Right renal cortex interstitium (tissue), 3 donors: ENCODE measurements around the gene SCARB1. TPM values are rescaled to one million over a fixed set of nuclear protein-coding genes. Genes with fewer than 3 reads are reported as not detected.
"Not testable (repeated sequence)": the region's sequence is repeated elsewhere in the genome, so short reads cannot be mapped to it uniquely, and the experiment has no call there.

Experiments used
- DNase-seq, 3 donors: peaks; one replicate each; pipeline ENCODE4 v3.0.0-alpha.2; 2013; ENCODE audit warnings: low read depth in 3 of 3, low spot score in 2 of 3
- polyA plus RNA-seq, 3 donors: library from polyadenylated mRNA; unstranded; fragments of 120-200 nt; gene quantifications; one replicate each; pipeline ENCODE4 v1.2.1, GENCODE V29; 2013; ENCODE audit not compliant: insufficient read length in 3 of 3

SCARB1 gene, protein sequence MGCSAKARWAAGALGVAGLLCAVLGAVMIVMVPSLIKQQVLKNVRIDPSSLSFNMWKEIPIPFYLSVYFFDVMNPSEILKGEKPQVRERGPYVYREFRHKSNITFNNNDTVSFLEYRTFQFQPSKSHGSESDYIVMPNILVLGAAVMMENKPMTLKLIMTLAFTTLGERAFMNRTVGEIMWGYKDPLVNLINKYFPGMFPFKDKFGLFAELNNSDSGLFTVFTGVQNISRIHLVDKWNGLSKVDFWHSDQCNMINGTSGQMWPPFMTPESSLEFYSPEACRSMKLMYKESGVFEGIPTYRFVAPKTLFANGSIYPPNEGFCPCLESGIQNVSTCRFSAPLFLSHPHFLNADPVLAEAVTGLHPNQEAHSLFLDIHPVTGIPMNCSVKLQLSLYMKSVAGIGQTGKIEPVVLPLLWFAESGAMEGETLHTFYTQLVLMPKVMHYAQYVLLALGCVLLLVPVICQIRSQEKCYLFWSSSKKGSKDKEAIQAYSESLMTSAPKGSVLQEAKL
- 10 to 100 TPM; 18.5 to 24.4 (median 21.1) TPM for polyA plus RNA-seq

- peak in 1 of 3 donors; percentile 66 for DNase-seq
Observed at GRCh38 chr12:124863416-124864325, at the start of gene SCARB1. Gene SCARB1 (minus strand): TSS chr12:124863864. CDS start chr12:124863720, 144 bp downstream.

- DNase-seq, result not testable (repeated sequence)
Observed at GRCh38 chr12:124912529-124913287, 49.0 kb upstream of the SCARB1 start.

- DNase-seq, result not testable (repeated sequence)
Observed at GRCh38 chr12:124911521-124911920, 47.9 kb upstream of the SCARB1 start.

GRCh38 chr12:124910561-124911478, 47.2 kb upstream of the SCARB1 start:
- DNase-seq, result no peak

- DNase-seq, result no peak
Observed at GRCh38 chr12:124909831-124910560, 46.3 kb upstream of the SCARB1 start.

- DNase-seq, result peak in 2 of 3 donors; percentile 89 to 90
Observed at GRCh38 chr12:124906606-124907261, 43.1 kb upstream of the SCARB1 start.

GRCh38 chr12:124904306-124905098, 40.8 kb upstream of the SCARB1 start:
- DNase-seq, result no peak

DNA sequence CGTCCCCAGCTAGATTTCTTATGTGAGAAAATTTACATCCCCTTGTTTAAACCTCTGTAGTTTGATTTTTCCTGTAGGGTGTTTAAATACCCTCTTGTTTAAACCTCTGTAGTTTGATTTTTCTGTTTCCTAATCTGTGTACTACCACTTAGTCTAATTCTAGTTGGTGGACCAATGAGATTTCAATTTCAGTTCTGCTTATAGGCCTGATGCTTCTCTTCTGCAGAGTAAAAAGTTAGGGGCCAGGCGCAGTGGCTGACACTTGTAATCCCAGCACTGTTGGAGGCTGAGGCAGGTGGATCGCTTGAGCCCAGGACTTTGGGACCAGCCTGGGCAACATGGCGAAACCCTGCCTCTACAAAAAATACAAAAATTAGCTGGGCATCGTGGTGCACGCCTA, 39.3 kb upstream of the SCARB1 start:
- DNase-seq, result no peak

DNA sequence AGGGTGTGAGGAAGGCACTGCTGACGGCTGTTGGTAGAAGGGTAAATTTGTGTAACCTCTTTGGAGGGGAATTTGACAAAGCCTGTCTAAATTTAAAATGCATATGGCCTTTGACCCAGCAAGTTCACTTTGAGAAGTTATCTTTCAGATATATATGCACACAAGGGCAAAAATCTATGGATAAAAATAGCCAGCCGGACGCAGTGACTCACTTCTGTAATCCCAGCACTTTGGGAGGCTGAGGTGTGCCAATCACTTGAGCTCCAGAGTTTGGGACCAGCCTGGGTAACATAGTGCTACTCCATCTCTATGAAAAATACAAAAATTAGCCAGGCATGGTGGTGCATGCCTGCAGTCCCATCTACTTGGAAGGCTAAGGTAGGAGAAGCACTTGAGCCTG, 37.3 kb upstream of the SCARB1 start:
- no peak for DNase-seq

DNA sequence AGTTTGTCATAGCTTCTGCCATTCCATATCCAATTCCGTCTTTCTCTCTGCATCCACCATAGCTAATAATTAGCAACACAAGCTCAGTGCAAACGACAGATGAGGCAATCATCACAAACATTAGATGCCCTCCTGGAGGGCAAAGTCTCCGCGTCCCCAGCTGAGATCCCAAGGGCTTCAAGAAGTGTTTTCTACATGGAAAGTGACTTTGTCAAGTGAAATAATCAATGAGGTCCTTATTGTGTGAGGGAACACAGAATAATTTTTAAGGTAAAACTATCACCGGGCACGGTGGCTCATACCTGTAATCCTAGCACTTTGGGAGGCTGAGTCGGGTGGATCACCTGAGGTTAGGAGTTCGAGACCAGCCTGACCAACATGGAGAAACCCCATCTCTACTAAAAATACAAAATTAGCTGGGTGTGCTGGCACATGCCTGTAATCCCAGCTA, 36.7 kb upstream of the SCARB1 start:
- not testable (repeated sequence) for DNase-seq

DNA sequence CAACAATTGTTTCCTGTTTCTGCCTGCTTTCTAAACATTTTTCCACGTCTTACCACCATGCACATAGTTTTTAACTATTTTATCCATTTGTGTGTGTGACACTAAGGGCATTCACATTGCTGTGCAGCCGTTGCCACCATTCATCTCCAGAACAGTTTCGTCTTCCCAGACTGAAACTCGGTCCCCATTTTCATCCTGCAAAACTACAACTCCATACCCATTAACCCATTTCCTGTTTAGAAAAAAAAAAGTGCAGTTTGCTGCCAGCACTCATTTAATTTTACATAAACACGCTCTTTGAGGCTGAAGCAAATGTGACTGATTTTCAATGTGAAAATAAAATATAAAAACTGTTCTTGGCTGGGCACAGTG, 35.2 kb upstream of the SCARB1 start:
- DNase-seq, result no peak

DNA sequence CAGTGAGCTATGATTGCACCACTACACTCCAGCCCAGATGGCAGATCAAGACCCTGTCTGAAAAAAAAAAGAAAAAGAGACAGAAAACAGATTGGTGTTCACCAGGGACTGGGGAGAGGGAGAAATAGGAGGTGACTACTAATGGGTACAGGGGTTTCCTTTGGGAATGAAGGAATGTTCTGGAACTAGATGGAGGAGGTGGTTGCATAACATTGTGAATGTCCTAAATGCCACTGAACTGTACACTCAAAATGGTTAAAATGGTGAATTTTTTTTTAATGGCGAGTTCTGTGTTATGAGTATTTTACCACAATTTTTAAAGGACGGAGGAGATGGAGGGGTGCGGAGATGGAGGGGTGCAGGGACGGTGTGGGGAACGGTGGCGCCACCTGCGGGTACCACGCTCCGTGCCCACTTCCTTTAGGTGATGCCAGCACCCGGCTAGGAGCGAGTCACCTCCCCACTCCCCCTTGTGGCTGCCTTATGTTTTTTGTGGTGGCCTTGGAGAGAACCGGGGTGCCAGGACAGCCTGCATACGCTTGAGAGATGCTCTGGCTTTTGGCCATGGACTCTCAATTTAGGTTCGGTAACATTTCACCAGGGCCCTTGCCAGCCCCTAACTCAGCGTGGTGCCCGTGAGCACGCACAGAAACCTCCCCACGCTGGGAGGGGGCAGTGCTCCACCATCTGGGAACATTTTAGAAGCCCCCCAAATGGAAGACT, 34.7 kb upstream of the SCARB1 start:
- no peak for DNase-seq

DNA sequence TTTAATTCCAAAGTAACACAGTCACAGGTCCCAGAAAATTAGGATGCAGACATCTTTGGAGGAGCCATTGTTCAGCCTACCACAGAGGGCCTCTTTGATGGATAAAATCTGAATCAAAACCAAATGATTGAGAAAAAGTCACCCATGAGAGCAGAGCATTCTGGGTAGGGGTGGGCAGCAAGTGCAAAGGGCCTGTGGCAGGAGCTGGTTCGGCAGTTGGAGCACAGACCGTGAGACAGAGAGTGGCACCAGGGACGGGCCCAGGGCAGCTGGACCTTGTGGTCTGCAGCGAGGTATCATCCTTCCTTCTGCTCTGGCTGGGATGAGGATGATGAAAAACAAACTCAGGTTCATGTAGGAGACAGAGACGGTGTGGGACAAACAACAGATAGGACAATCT, 32.8 kb upstream of the SCARB1 start:
- DNase-seq, result no peak

GRCh38 chr12:124893792-124894516, 30.3 kb upstream of the SCARB1 start:
- DNase-seq, result no peak

GRCh38 chr12:124888260-124888659, 24.6 kb upstream of the SCARB1 start:
- DNase-seq, result no peak

- DNase-seq, result not testable (repeated sequence)
Observed at GRCh38 chr12:124887766-124888165, 24.1 kb upstream of the SCARB1 start.
